Nephron progenitor cell (in vitro differentiated cells): ENCODE data around the gene ABL2.

ENCODE experiments used
- DNase-seq: peaks from one replicate; pipeline ENCODE4 v3.0.0; 2021
- H3K27ac Mint-ChIP-seq: 2 replicates; pipeline ENCODE4 v1.8.0; 2021; ENCODE audit warnings: mild to moderate bottlenecking, moderate library complexity, mixed read lengths
- H3K27me3 Mint-ChIP-seq: 2 replicates; pipeline ENCODE4 v1.8.0; 2021; ENCODE audit warnings: mild to moderate bottlenecking, low read depth, mixed read lengths; ENCODE audit not compliant: poor library complexity
- H3K36me3 Mint-ChIP-seq: 2 replicates; pipeline ENCODE4 v1.8.0; 2021; ENCODE audit warnings: low read depth, mixed read lengths
- H3K4me1 Mint-ChIP-seq: 2 replicates; pipeline ENCODE4 v1.8.0; 2021; ENCODE audit warnings: mixed read lengths
- H3K4me3 Mint-ChIP-seq: 2 replicates; pipeline ENCODE4 v1.8.0; 2021; ENCODE audit warnings: mild to moderate bottlenecking, moderate library complexity, mixed read lengths
- H3K9me3 Mint-ChIP-seq: 2 replicates; pipeline ENCODE4 v1.8.0; 2021; ENCODE audit warnings: mild to moderate bottlenecking, moderate library complexity, mixed read lengths
- CTCF ChIP-seq: fragments of 200-600 bp; sonication (generic); IDR thresholded peaks from 2 replicates; pipeline ENCODE4 v1.5.0; 2021; ENCODE audit warnings: antibody characterized with exemption

The ABL2 gene

GRCh38 chr1:179241530-179242097 is 12.1 kb upstream of the ABL2 start:
- no peak for TF ChIP-seq CTCF
- H3K36me3 Mint-ChIP-seq, result no peaks in the 10 kb centered on the region
- peak overlapping the region; percentile 49 for H3K27ac Mint-ChIP-seq

GRCh38 chr1:179237222-179237621 is 7.7 kb upstream of the ABL2 start:
- no peaks in the 10 kb centered on the region for H3K9me3 Mint-ChIP-seq

More at GRCh38 chr1:179241530-179242097, 12.1 kb upstream of the ABL2 start:
- H3K4me1 Mint-ChIP-seq, result no peaks in the 10 kb centered on the region
- DNase-seq, result no peak
- H3K9me3 Mint-ChIP-seq, result no peaks in the 10 kb centered on the region
- peaks cover 4% of the 10 kb centered on the region for H3K27me3 Mint-ChIP-seq
- no peak overlapping the region for H3K4me3 Mint-ChIP-seq

GRCh38 chr1:179234863-179235262 is 5.4 kb upstream of the ABL2 start:
- H3K4me1 Mint-ChIP-seq, result peaks cover 9% of the 10 kb centered on the region
- H3K4me3 Mint-ChIP-seq, result no peak overlapping the region
- H3K27me3 Mint-ChIP-seq, result peaks cover 12% of the 10 kb centered on the region
- no peak for DNase-seq
- no peak overlapping the region for H3K27ac Mint-ChIP-seq
- H3K9me3 Mint-ChIP-seq, result no peaks in the 10 kb centered on the region
- no peaks in the 10 kb centered on the region for H3K36me3 Mint-ChIP-seq
- TF ChIP-seq CTCF, result no peak

More at GRCh38 chr1:179237222-179237621, 7.7 kb upstream of the ABL2 start:
- H3K4me3 Mint-ChIP-seq, result no peak overlapping the region
- H3K36me3 Mint-ChIP-seq, result no peaks in the 10 kb centered on the region
- DNase-seq, result no peak
- H3K27ac Mint-ChIP-seq, result no peak overlapping the region
- no peak for TF ChIP-seq CTCF
- H3K27me3 Mint-ChIP-seq, result peaks cover 7% of the 10 kb centered on the region
- H3K4me1 Mint-ChIP-seq, result no peaks in the 10 kb centered on the region

GRCh38 chr1:179231923-179232322 is 2.4 kb upstream of the ABL2 start:
- Mint-ChIP-seq H3K4me3 (no peak overlapping the region), H3K27ac (no peak overlapping the region), H3K4me1 (peaks cover 28% of the 10 kb centered on the region), H3K9me3 (no peaks in the 10 kb centered on the region), H3K36me3 (peaks cover 6% of the 10 kb centered on the region), H3K27me3 (peaks cover 14% of the 10 kb centered on the region)
- no peak for DNase-seq
- no peak for TF ChIP-seq CTCF

- H3K27ac Mint-ChIP-seq, result no peak overlapping the region
- no peaks in the 10 kb centered on the region for H3K9me3 Mint-ChIP-seq
Measured at GRCh38 chr1:179230721-179231120, 1.2 kb upstream of the ABL2 start.

More at GRCh38 chr1:179230721-179231120, 1.2 kb upstream of the ABL2 start:
- Mint-ChIP-seq H3K4me1 (peaks cover 31% of the 10 kb centered on the region), H3K27me3 (peaks cover 14% of the 10 kb centered on the region), H3K36me3 (peaks cover 18% of the 10 kb centered on the region), H3K4me3 (peak overlapping the region; percentile 90)
- no peak for TF ChIP-seq CTCF
- DNase-seq, result no peak
